T-helper 2 cell treated with Interferon-gamma antibody and Interleukin-4, amounts not matched to agents 5 μg/mL and 100 μg/mL, for 36 hours (primary cell): ENCODE results near the gene ZNF521.
"Not testable (repeated sequence)": the region's sequence is repeated elsewhere in the genome, so short reads cannot be mapped to it uniquely, and the experiment has no call there.

ENCODE experiments used
- DNase-seq: peaks from one replicate; pipeline ENCODE4 v3.0.0; 2021; ENCODE audit warnings: low spot score
- H3K27ac Mint-ChIP-seq: one replicate; pipeline ENCODE4 v1.8.0; 2021; ENCODE audit warnings: mild to moderate bottlenecking, mixed read lengths
- H3K27me3 Mint-ChIP-seq: one replicate; pipeline ENCODE4 v1.8.0; 2021; ENCODE audit warnings: low read depth, mixed read lengths
- H3K36me3 Mint-ChIP-seq: one replicate; pipeline ENCODE4 v1.8.0; 2021; ENCODE audit warnings: low read depth, mixed read lengths
- H3K4me1 Mint-ChIP-seq: one replicate; pipeline ENCODE4 v1.8.0; 2021; ENCODE audit warnings: low read depth, mixed read lengths
- H3K4me3 Mint-ChIP-seq: one replicate; pipeline ENCODE4 v1.8.0; 2022; ENCODE audit warnings: mild to moderate bottlenecking, moderate library complexity, mixed read lengths
- H3K9me3 Mint-ChIP-seq: one replicate; pipeline ENCODE4 v1.8.0; 2021; ENCODE audit warnings: mixed read lengths

The ZNF521 gene

GRCh38 chr18:25038261-25038660 lies 313.7 kb downstream of the ZNF521 start:
- Mint-ChIP-seq H3K4me3 (no peak overlapping the region), H3K27me3 (no peaks in the 10 kb centered on the region), H3K9me3 (no peaks in the 10 kb centered on the region), H3K4me1 (no peaks in the 10 kb centered on the region), H3K36me3 (no peaks in the 10 kb centered on the region), H3K27ac (no peak overlapping the region)
- DNase-seq, result no peak

DNA sequence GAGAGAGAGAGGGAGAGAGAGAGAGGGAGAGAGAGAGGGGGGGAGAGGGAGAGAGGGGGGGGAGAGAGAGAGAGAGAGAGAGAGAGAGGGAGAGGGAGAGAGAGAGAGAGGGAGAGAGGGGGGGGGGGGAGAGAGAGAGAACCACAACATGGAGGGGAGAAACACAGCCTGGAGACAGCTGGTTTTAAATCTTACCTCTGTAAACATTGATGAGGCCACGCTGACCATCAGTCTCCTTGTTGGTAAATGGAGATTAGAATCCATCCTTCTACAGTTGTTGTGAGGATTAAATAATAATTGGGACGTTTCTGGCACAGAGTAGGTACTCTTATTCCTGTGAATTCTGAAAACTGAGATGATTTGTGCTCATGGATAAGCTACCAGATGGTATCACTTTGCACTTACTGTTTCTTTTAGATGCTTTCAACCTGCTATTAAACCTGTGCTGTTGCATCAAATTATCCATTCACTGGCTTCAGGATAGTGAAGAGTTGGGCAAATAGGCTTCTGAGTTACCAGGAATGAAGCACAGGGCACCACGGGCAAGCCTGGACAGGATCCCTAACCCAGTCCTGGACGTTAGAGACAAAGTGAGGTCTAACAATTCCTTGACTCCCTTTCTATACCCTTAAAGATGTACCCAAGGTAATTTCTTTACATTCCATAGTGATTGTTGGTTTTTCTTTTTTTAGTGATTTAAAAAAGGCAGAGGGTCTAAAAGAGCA lies 318.1 kb downstream of the ZNF521 start:
- Mint-ChIP-seq H3K36me3 (no peaks in the 10 kb centered on the region), H3K27ac (no peak overlapping the region), H3K4me1 (no peaks in the 10 kb centered on the region), H3K27me3 (no peaks in the 10 kb centered on the region), H3K4me3 (no peak overlapping the region), H3K9me3 (peaks cover 5% of the 10 kb centered on the region)
- no peak for DNase-seq

DNA sequence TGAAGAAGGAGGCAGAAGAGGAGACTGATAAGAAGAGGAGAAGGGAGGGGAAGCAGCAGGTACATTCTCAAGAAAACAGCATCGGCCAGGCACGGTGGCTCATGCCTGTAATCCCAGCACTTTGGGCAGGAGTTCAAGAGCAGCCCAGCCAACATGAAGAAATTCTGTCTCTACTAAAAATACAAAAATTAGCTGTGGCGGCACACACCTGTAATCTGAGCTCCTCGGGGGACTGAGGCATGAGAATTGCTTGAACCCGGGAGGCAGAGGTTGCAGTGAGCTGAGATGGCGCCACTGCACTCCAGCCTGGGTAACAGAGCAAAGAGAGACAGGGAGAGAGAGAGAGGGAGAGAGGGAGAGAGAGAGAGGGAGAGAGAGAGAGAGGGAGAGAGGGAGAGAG lies 318.8 kb downstream of the ZNF521 start:
- H3K4me3 Mint-ChIP-seq, DNase-seq, H3K36me3 Mint-ChIP-seq, H3K9me3 Mint-ChIP-seq, H3K4me1 Mint-ChIP-seq, H3K27me3 Mint-ChIP-seq, H3K27ac Mint-ChIP-seq: not testable (repeated sequence)

GRCh38 chr18:25029802-25030201 lies 322.2 kb downstream of the ZNF521 start:
- Mint-ChIP-seq H3K36me3 (no peaks in the 10 kb centered on the region), H3K27ac (no peak overlapping the region), H3K4me3 (no peak overlapping the region), H3K27me3 (no peaks in the 10 kb centered on the region), H3K9me3 (peaks cover 5% of the 10 kb centered on the region), H3K4me1 (no peaks in the 10 kb centered on the region)
- no peak for DNase-seq

DNA sequence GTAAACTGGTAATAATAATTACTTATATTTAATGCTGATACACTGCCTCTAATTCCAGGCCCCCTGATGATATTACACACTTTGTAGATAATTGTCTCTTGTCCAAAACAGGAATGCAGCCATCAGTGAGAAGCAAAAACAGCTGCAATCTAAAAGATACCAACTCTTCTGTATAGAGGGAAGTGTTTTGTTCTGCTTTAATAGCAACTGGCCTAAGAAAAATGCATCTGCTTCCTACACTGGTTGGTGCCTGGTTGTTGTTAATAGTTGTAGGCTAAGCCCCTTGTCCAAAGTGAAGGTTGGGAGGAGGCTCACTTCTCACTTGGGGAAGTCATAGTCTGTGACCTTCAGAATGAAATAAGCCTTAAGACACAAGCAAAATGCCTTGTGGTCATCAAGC lies 332.0 kb downstream of the ZNF521 start:
- Mint-ChIP-seq H3K4me3 (no peak overlapping the region), H3K4me1 (no peaks in the 10 kb centered on the region), H3K27ac (no peak overlapping the region), H3K9me3 (no peaks in the 10 kb centered on the region), H3K36me3 (no peaks in the 10 kb centered on the region), H3K27me3 (no peaks in the 10 kb centered on the region)
- no peak for DNase-seq

DNA sequence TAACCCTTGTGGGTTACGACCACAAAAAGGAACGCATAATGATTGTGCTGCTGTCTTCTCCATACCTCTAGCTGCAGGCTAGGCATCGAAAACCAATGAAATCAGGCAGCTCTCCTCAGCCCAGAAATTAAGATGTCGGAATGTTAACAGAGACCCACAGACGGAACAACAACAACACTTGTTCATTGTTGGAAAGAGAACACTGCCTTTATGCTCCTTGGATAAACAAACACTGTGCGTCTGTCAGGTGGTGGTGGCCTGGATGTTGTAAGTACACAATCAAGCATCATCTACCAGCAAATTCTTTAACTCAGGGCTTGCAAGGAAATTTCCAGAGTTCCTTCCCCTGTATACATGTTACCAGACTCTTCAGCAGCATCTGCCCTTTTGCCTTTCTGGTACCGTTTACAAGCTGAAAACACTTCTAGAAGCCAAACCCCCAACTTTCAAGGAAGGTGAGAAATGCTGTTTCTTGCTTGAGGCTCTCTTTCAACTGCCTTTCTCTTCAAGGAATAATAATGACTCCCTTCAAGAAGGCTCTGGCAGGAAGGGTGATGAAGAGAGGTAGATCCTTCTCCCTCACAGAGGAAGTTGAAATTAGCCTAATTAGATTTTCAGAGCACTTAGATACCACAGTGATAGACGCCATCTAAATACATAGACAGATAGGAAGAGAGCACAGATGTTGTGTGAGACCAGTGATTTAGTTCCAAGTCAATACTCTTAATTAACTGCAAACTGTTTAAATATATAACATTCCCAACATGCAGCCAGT lies 332.7 kb downstream of the ZNF521 start:
- H3K4me3 Mint-ChIP-seq, result no peak overlapping the region
- DNase-seq, result no peak
- no peaks in the 10 kb centered on the region for H3K27me3 Mint-ChIP-seq
- no peaks in the 10 kb centered on the region for H3K4me1 Mint-ChIP-seq
- H3K9me3 Mint-ChIP-seq, result no peaks in the 10 kb centered on the region
- no peak overlapping the region for H3K27ac Mint-ChIP-seq
- H3K36me3 Mint-ChIP-seq, result no peaks in the 10 kb centered on the region

DNA sequence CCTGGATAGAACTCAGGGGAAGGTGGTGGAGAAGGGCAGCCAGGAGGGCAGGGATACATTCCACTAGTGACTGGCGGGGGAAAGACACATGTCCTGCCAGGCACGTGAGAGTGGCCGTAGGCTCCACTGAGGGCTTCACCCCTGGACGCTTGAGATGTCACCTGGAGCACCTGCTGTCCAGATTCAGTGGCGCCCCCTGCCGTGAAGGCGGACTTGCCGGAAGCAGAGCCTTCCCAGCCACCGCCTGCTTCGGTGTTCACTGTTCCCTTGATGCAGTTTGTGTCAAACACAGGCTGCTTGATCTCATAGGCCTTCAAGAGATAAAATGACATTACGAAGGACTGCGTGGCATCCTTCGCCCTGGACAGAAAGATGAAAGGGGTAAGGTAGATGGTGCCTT lies 335.3 kb downstream of the ZNF521 start:
- H3K36me3 Mint-ChIP-seq, result no peaks in the 10 kb centered on the region
- H3K9me3 Mint-ChIP-seq, result peaks cover 3% of the 10 kb centered on the region
- H3K4me3 Mint-ChIP-seq, result no peak overlapping the region
- no peak for DNase-seq
- no peaks in the 10 kb centered on the region for H3K4me1 Mint-ChIP-seq
- H3K27me3 Mint-ChIP-seq, result no peaks in the 10 kb centered on the region
- H3K27ac Mint-ChIP-seq, result no peak overlapping the region

- no peak overlapping the region for H3K4me3 Mint-ChIP-seq
- H3K27ac Mint-ChIP-seq, result no peak overlapping the region
- no peaks in the 10 kb centered on the region for H3K36me3 Mint-ChIP-seq
- no peaks in the 10 kb centered on the region for H3K27me3 Mint-ChIP-seq
- no peaks in the 10 kb centered on the region for H3K4me1 Mint-ChIP-seq
- DNase-seq, result no peak
- H3K9me3 Mint-ChIP-seq, result peaks cover 3% of the 10 kb centered on the region
These were observed 335.8 kb downstream of the ZNF521 start for GRCh38 chr18:25016181-25016580.
